Thymus (tissue), 11 donors: Measurements from ENCODE around the gene NUMA1. TPM values are rescaled to one million over a fixed set of nuclear protein-coding genes. Genes with fewer than 3 reads are reported as not detected.

ENCODE experiments used
- DNase-seq, 9 donors: peaks; one replicate each; pipeline ENCODE4 v3.0.0-alpha.2; 2013; ENCODE audit warnings: low spot score in 9 of 9, low read depth in 6 of 9, missing footprints in 1 of 9
- H3K27ac ChIP-seq, 2 donors: one replicate each; pipeline ENCODE4 v1.5.1; 2013; ENCODE audit warnings: control low read depth in 1 of 2, low read depth in 1 of 2, low read length in 1 of 2, mild to moderate bottlenecking in 1 of 2, moderate library complexity in 1 of 2
- H3K27me3 ChIP-seq, 2 donors: one replicate each; pipeline ENCODE4 v1.5.1; 2013; ENCODE audit warnings: low read length in 1 of 2; ENCODE audit not compliant: control insufficient read depth in 2 of 2, insufficient read depth in 1 of 2
- H3K36me3 ChIP-seq, 2 donors: one replicate each; pipeline ENCODE4 v1.5.1; 2013; ENCODE audit warnings: low read length in 1 of 2, mild to moderate bottlenecking in 1 of 2, moderate library complexity in 1 of 2; ENCODE audit not compliant: control insufficient read depth in 2 of 2, insufficient read depth in 2 of 2
- H3K4me1 ChIP-seq, 2 donors: one replicate each; pipeline ENCODE4 v1.5.1; 2013; ENCODE audit warnings: low read length in 2 of 2; ENCODE audit not compliant: control insufficient read depth in 2 of 2, insufficient read depth in 2 of 2
- H3K4me3 ChIP-seq, 2 donors: one replicate each; pipeline ENCODE4 v1.5.1; 2013; ENCODE audit warnings: low read length in 2 of 2, control low read depth in 1 of 2, mild to moderate bottlenecking in 1 of 2
- H3K9me3 ChIP-seq, 2 donors: one replicate each; pipeline ENCODE4 v1.5.1; 2013; ENCODE audit warnings: low read length in 1 of 2, mild to moderate bottlenecking in 1 of 2; ENCODE audit not compliant: control insufficient read depth in 2 of 2, insufficient read depth in 1 of 2
- WGBS: extraction: QIAGEN DNeasy Blood & Tissue Kit; methylation state at CpG from one replicate; pipeline ENCODE4 v1.1.7; 2013; 5-methylcytosine and 5-hydroxymethylcytosine counted together
- polyA plus RNA-seq: library from polyadenylated mRNA; stranded (reverse); fragments of 200-250 nt; gene quantifications from one replicate; pipeline ENCODE4 v1.2.3, GENCODE V29; 2013
- total RNA-seq: library from RNA; stranded (reverse); fragments of 120-200 nt; gene quantifications from one replicate; pipeline ENCODE4 v1.2.4, GENCODE V29; 2013
- donor health status: healthy.

NUMA1 gene
- total and polyA plus RNA-seq, 2 donors: 76.4 to 210 TPM

GRCh38 chr11:72008728-72009127, 71.6 kb downstream of the NUMA1 start:
- WGBS: 97% methylated on average over 7 of the region's 7 CpGs
- no peaks in the 10 kb centered on the region for H3K4me1 ChIP-seq
- no peaks in the 10 kb centered on the region for H3K27me3 ChIP-seq
- H3K4me3 ChIP-seq: no peak overlapping the region
- no peak for DNase-seq
- H3K9me3 ChIP-seq: no peaks in the 10 kb centered on the region
- no peak overlapping the region for H3K27ac ChIP-seq
- peaks cover 97 to 98% of the 10 kb centered on the region in 2 donors for H3K36me3 ChIP-seq

- Histone ChIP-seq H3K27me3 (no peaks in the 10 kb centered on the region), H3K27ac (no peak overlapping the region), H3K4me1 (no peaks in the 10 kb centered on the region), H3K4me3 (no peak overlapping the region), H3K36me3 (peaks cover 97 to 98% of the 10 kb centered on the region in 2 donors), H3K9me3 (no peaks in the 10 kb centered on the region)
- no peak for DNase-seq
- 98% methylated on average over 5 of the region's 5 CpGs for WGBS
These were observed 72.8 kb downstream of the NUMA1 start for GRCh38 chr11:72007587-72007986.

GRCh38 chr11:72007089-72007476, 73.3 kb downstream of the NUMA1 start:
- Histone ChIP-seq H3K27ac (no peak overlapping the region), H3K4me1 (no peaks in the 10 kb centered on the region), H3K9me3 (no peaks in the 10 kb centered on the region), H3K27me3 (no peaks in the 10 kb centered on the region), H3K36me3 (peaks cover 97 to 98% of the 10 kb centered on the region in 2 donors), H3K4me3 (no peak overlapping the region)
- no peak for DNase-seq
- 97% methylated on average over 15 of the region's 15 CpGs for WGBS

GRCh38 chr11:72006309-72007088, 73.8 kb downstream of the NUMA1 start:
- Histone ChIP-seq H3K27ac (no peak overlapping the region), H3K9me3 (no peaks in the 10 kb centered on the region), H3K27me3 (no peaks in the 10 kb centered on the region), H3K4me3 (no peak overlapping the region), H3K4me1 (no peaks in the 10 kb centered on the region), H3K36me3 (peaks cover 96 to 98% of the 10 kb centered on the region in 2 donors)
- DNase-seq: no peak
- 97% methylated on average over 8 of the region's 8 CpGs for WGBS

- no peaks in the 10 kb centered on the region for H3K27me3 ChIP-seq
- peaks cover 93 to 96% of the 10 kb centered on the region in 2 donors for H3K36me3 ChIP-seq
- no peak for DNase-seq
- H3K27ac ChIP-seq: no peak overlapping the region
- no peak overlapping the region for H3K4me3 ChIP-seq
- H3K4me1 ChIP-seq: no peaks in the 10 kb centered on the region
- 97% methylated on average over 20 of the region's 20 CpGs for WGBS
- H3K9me3 ChIP-seq: no peaks in the 10 kb centered on the region
These were observed 74.7 kb downstream of the NUMA1 start for GRCh38 chr11:72005347-72006260.

- Histone ChIP-seq H3K4me1 (peaks cover 0 to 2% of the 10 kb centered on the region in 2 donors), H3K9me3 (no peaks in the 10 kb centered on the region), H3K4me3 (no peak overlapping the region), H3K27me3 (no peaks in the 10 kb centered on the region), H3K36me3 (peaks cover 85 to 92% of the 10 kb centered on the region in 2 donors), H3K27ac (no peak overlapping the region)
- 97% methylated on average over 16 of the region's 16 CpGs for WGBS
- no peak for DNase-seq
These were observed 75.6 kb downstream of the NUMA1 start for GRCh38 chr11:72004515-72005346.

GRCh38 chr11:72003776-72004171, 76.6 kb downstream of the NUMA1 start:
- 98% methylated on average over 20 of the region's 20 CpGs for WGBS
- Histone ChIP-seq H3K27ac (no peak overlapping the region), H3K36me3 (peaks cover 82% of the 10 kb centered on the region in 2 donors), H3K9me3 (no peaks in the 10 kb centered on the region), H3K4me3 (no peak overlapping the region), H3K27me3 (no peaks in the 10 kb centered on the region), H3K4me1 (peaks cover 0 to 11% of the 10 kb centered on the region in 2 donors)
- no peak for DNase-seq

- H3K4me3 ChIP-seq: no peak overlapping the region
- peaks cover 0 to 15% of the 10 kb centered on the region in 2 donors for H3K4me1 ChIP-seq
- H3K27me3 ChIP-seq: no peaks in the 10 kb centered on the region
- no peak for DNase-seq
- WGBS: 97% methylated on average over 12 of the region's 12 CpGs
- H3K36me3 ChIP-seq: peaks cover 75 to 76% of the 10 kb centered on the region in 2 donors
- no peaks in the 10 kb centered on the region for H3K9me3 ChIP-seq
- H3K27ac ChIP-seq: no peak overlapping the region
These were observed 77.2 kb downstream of the NUMA1 start for GRCh38 chr11:72002841-72003775.
